Stimulated activated CD8-positive, alpha-beta memory T cell treated with anti-CD3 and anti-CD28 coated beads, Interleukin-12 subunit alpha, Interleukin-12 subunit beta, amount 100 ng/mL, for 1 hour (primary cell): ENCODE results near the gene ATP2B2.

ENCODE experiments used
- DNase-seq: peaks from one replicate; pipeline ENCODE4 v3.0.0-alpha.2; 2020; ENCODE audit warnings: low read depth

Gene ATP2B2

GRCh38 chr3:10294030-10294586 is 211.3 kb downstream of the ATP2B2 start:
- DNase-seq = no peak

- DNase-seq = no peak
Measured at GRCh38 chr3:10292505-10293419, 212.6 kb downstream of the ATP2B2 start, which contains the start of gene GHRL. Gene GHRL (minus strand): TSS chr3:10292947. CDS start chr3:10290180, 2,767 bp downstream.

- DNase-seq = no peak
Measured at GRCh38 chr3:10291641-10292040, 213.7 kb downstream of the ATP2B2 start.

- DNase-seq = no peak
Measured at GRCh38 chr3:10290481-10291176, 214.8 kb downstream of the ATP2B2 start.

GRCh38 chr3:10289787-10290355 is 215.5 kb downstream of the ATP2B2 start:
- DNase-seq = no peak

- DNase-seq = no peak
Measured at GRCh38 chr3:10289077-10289476, 216.3 kb downstream of the ATP2B2 start.

- no peak for DNase-seq
Measured at GRCh38 chr3:10288575-10288960, 216.8 kb downstream of the ATP2B2 start.

GRCh38 chr3:10287936-10288574 is 217.3 kb downstream of the ATP2B2 start:
- no peak for DNase-seq

- no peak for DNase-seq
Measured at GRCh38 chr3:10286596-10287295, 218.6 kb downstream of the ATP2B2 start.

- DNase-seq = no peak
Measured at GRCh38 chr3:10286133-10286524, 219.3 kb downstream of the ATP2B2 start.

GRCh38 chr3:10285272-10286132 is 219.9 kb downstream of the ATP2B2 start:
- DNase-seq = no peak

- no peak for DNase-seq
Measured at GRCh38 chr3:10284496-10284895, 220.9 kb downstream of the ATP2B2 start.

GRCh38 chr3:10283638-10284037 is 221.7 kb downstream of the ATP2B2 start:
- no peak for DNase-seq

GRCh38 chr3:10281951-10282350 is 223.4 kb downstream of the ATP2B2 start:
- DNase-seq = no peak

- no peak for DNase-seq
Measured at GRCh38 chr3:10280571-10280970, 224.8 kb downstream of the ATP2B2 start.

- DNase-seq = no peak
Measured at GRCh38 chr3:10280177-10280529, 225.2 kb downstream of the ATP2B2 start.

- no peak for DNase-seq
Measured at GRCh38 chr3:10279384-10280176, 225.8 kb downstream of the ATP2B2 start.

GRCh38 chr3:10278501-10278900 is 226.9 kb downstream of the ATP2B2 start:
- no peak for DNase-seq

- DNase-seq = no peak
Measured at GRCh38 chr3:10277115-10277625, 228.2 kb downstream of the ATP2B2 start.
